ENCODE data around the gene GFRA1.

GFRA1 gene

DNA sequence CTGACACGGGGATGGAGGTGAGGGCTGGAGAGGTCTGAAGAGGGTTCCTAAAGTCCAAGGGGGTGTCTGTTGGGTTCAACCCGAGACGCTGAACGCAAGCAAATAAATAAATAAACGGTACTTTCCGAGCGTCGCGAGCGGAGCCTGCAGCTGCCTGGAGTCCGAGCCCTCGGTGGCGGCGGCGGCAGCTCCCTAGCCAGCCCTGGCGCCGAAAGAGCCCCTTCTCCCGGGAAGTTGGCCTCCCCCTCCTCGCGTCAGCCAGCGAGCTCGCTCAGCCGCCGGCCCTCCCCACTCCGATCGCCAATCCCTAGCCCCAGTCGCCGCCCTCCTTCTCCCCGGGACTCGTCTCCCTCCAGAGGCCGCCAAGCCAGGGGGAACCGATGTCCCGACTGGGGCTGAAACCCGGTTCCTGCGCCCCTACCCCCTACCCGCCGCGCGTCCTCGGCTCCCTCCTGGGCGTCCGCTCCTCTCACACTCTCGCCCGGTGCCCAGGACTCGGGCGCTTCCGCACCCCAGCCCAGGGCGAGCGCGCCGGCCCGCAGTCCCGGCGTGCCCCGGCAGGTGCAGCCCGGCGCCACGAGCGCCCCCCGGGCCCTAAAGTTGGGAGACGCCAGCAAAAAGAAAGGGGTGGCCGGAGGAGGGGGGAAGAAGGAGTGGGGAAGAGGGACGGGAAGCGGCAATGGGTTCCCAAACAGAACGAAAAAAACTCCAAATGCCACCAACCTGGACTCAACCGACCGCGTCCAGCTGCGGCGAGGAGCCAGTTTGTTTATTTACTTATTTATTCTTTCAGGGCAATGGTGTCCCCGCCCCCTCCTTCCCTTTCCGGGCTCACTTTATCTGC lies at the start of gene GFRA1:
GFRA1 (minus strand) TSS at position 767 of the 844 bp plus-strand sequence. CDS start 1,177 bp downstream, outside the sequence.
- FAIRE-seq (no peak), DNase-seq (ENCODE audit: extremely low spot score, insufficient read length, low read depth) (no peak)

GRCh38 chr10:116316503-116316902 lies 43.5 kb upstream of the GFRA1 start:
- DNase-seq (ENCODE audit: extremely low spot score, insufficient read length, low read depth): no peak
- no peak for FAIRE-seq

DNA sequence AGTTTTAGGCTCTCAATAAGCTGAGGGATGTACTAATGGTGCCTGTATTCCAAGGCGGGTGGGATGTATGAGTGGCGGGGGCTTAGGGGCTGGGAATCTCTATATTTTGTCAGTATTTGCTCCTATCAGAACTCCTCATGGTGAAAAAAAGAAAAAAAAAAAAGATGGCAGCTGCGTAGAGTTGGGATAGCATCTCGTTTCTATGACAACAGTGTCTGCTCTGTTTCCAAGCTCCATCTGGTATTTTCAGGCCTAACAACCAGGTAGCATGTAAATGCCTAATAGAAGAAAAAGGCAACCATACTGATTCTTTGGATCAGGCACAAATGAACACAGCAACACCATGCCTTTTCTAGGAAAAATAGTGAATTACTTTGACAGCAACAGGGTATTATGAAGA lies 39.5 kb upstream of the GFRA1 start:
- FAIRE-seq (no peak), DNase-seq (ENCODE audit: extremely low spot score, insufficient read length, low read depth) (no peak)

DNA sequence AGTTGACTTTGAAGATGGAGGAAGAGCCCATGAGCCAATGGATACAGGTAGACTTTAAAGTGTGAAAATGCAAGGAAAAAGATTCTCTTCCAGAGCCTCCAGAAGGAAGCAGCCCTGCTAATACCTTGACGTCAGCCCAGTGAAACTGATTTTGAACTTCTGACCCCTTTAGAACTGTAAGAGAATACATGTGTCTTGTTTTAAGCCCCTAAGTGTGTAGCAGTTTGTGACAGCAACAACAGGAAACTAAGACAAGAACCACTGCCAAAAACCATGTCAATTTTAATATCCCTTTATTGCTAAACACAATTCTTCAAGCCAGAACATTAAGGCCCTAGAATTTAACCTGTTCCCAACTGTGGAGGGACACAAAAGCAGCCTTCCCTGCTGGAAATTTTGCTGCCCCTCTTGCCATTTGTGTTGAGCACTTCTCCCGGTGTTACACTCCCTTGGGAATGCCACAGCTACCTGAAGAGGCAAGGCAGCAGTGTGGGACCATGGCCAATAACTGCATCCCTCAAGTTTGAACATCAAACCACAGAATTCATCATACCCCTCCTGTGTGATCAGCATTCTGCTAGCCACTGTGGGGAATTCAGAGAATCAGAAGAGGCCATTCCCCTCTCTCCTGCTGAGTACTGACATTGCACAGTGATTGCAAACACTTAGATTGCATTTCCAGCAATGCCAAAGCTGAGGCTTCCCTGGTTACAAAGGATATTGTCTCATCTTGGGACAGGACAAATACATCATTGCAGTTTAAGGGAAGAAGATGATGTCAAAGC lies 38.9 kb upstream of the GFRA1 start:
- FAIRE-seq (no peak), DNase-seq (ENCODE audit: extremely low spot score, insufficient read length, low read depth) (no peak)

GRCh38 chr10:116311016-116311415 lies 38.0 kb upstream of the GFRA1 start:
- FAIRE-seq (no peak), DNase-seq (ENCODE audit: extremely low spot score, insufficient read length, low read depth) (no peak)

DNA sequence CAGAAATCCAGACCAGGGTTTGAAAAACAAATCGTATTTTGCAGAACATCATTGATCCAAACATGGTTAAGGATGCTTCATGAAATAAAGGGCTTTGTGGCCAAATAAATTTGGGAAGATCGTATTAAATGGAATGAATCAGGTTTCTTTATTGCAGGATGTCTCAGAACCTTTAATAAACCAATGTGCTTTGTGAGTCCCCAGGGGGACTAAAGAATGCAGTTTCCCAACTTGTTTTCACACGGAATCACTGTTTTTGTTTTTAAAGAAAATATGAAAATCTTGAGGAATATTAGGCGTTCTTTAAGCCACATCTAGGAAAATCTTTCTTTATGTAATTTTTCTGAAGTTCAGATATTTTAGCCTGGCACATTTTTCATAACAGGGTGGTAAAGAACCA lies 34.4 kb upstream of the GFRA1 start:
- DNase-seq (ENCODE audit: extremely low spot score, insufficient read length, low read depth) (no peak), FAIRE-seq (no peak)

DNA sequence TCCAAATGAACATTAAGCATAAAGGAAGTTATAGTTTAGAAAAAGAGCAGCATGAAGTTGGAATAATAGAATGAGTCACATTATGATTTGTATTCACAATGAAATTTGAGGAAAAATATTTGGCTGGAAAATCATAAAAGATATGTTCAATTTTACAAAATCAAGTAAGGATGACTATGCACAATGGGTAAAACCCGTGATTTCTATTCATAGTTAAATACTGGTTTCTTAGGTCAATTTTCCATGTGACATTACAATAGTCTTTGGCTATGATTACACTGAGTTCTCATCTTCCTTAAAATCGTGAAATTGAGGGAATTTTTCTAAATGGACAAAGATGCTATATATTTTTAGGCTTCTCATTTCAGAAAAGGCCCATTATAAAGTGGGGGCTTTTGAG lies 33.8 kb upstream of the GFRA1 start:
- FAIRE-seq (no peak), DNase-seq (ENCODE audit: extremely low spot score, insufficient read length, low read depth) (no peak)

DNA sequence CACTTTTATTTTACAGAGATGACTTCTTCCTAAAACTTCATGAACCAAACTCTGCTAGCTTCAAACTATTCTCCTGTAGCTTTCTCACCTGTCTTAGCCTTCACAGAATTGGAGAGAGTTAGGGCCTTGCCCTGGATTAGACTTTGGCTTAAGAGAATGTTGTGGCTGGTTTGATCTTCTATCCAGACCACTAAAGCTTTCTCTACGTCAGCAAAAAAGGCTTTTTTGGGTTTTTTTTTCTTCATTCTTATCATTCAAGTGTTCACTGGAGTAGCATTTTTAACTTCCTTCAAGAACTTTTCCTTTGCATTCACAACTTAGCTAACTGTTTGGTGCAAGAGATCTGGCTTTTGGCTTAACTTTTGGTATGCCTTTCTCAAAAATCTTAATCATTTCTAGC lies 31.9 kb upstream of the GFRA1 start:
- no peak for DNase-seq (ENCODE audit: extremely low spot score, insufficient read length, low read depth)
- FAIRE-seq: no peak

GRCh38 chr10:116300542-116300941 lies 27.5 kb upstream of the GFRA1 start:
- no peak for DNase-seq (ENCODE audit: extremely low spot score, insufficient read length, low read depth)
- FAIRE-seq: no peak

DNA sequence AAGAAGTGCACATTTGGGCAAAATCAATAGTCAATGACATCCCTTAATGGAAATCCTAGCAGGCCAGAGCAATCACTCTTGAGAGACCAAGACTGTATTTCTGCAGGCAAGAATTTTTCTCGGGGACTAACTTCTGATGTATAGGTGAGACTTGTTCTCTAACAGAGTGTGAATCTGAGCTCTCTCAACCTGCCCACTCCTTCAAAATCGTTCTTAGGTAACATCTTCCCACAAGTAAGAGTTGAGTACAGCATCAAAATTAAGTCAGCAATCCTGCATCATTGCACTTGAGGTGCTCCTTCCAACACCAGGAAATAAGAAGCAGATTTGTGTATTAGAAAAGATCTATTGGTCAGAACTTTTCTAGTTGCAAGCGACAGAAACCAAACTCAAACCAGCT lies 25.6 kb upstream of the GFRA1 start:
- FAIRE-seq (no peak), DNase-seq (ENCODE audit: extremely low spot score, insufficient read length, low read depth) (no peak)

DNA sequence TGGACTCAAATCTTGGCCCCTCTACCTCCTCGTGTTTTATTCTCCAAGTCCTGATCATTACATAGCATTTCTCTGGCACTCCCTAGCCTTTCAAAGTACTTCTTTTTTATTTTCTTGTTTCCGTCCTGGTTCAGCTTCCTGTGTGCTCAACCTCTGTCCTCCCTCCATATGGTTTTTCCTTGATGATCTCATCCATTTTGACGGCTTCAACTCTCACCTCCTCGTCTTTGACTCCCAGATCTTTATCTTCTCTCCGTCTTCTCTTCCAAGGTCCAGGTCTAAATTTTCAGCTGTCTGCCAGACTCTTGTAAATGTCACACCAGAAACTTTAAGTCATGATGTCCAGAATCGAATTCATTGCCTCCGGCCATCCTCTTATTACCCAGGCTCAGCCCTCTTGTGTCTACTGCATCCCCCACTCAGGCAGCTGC lies 23.3 kb upstream of the GFRA1 start:
- FAIRE-seq: no peak
- no peak for DNase-seq (ENCODE audit: extremely low spot score, insufficient read length, low read depth)

DNA sequence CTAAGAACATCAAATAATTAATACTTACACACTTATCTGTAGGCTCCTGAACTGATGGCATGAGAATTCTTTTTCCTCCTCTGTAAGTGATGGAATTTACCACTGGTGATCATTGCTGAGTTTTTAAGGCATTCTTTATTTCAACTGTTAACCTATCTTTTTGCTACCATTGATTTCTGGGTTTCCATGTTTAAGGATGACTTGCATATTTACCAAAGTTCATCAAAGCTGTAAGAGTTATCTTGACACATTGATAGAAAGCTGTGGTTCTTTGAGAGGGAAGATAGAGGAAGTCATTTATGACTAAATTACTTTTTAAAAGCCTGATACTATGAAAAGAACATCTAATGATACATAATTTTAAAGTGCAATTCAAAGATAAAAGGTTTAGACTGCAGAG lies 19.5 kb upstream of the GFRA1 start:
- FAIRE-seq (no peak), DNase-seq (ENCODE audit: extremely low spot score, insufficient read length, low read depth) (no peak)

- no peak for DNase-seq (ENCODE audit: extremely low spot score, insufficient read length, low read depth)
- FAIRE-seq: no peak
Observed at GRCh38 chr10:116289652-116290051, 16.6 kb upstream of the GFRA1 start.

DNA sequence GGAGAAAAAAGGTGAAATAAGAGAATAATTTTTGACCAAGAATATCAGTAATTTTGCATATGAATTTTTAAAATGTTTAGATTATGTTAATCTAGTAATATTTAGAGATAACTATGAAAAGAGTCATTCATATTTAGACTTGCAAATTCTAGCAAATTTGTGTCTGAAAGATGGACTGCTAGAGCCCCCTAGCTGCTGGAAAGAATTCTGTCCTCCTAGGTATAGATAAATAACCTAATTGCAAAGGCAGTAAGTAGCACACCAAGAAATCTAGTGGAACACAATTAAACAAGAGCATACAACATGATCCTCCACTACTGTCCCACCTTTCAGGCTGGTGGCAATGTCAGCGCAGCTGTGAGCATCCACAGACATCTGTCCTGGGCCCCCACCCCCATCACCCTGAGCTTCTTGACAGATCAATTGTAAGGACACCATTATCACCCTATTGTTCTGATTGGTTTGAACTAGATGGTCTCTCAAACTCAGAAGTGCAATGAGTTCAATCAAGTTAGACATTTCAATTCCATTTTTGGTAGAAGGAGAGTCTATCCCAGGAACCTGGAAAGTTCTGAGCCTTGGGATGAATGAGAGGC lies 15.0 kb upstream of the GFRA1 start:
- no peak for DNase-seq (ENCODE audit: extremely low spot score, insufficient read length, low read depth)
- no peak for FAIRE-seq

- DNase-seq (ENCODE audit: extremely low spot score, insufficient read length, low read depth) (no peak), FAIRE-seq (no peak)
Observed at GRCh38 chr10:116286626-116287200, 13.7 kb upstream of the GFRA1 start.

DNA sequence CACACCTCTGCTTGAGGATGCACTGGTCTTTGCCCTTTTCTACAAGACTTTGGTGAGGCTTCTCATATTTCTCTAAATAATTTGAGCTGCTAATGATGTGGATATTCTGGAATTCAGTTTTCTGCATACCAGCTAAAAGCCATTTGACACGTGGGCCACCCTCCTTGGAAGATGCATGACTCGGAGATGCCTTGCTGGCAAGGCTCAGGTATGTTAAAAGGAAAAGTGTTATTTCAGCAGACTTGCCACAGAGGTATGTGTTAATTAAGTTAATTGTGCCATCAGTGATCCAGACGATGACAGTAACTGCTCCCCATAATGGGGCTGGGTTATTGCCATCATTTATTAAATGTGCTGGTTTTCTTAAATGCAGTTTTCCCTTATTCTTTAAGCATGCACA lies 8.8 kb upstream of the GFRA1 start:
- FAIRE-seq (no peak), DNase-seq (ENCODE audit: extremely low spot score, insufficient read length, low read depth) (no peak)

- no peak for DNase-seq (ENCODE audit: extremely low spot score, insufficient read length, low read depth)
- no peak for FAIRE-seq
Observed at GRCh38 chr10:116278846-116279245, 5.8 kb upstream of the GFRA1 start.

GRCh38 chr10:116276981-116277380 lies 4.0 kb upstream of the GFRA1 start:
- DNase-seq (ENCODE audit: extremely low spot score, insufficient read length, low read depth) (no peak), FAIRE-seq (no peak)

GRCh38 chr10:116274064-116274904 lies 1.3 kb upstream of the GFRA1 start:
- FAIRE-seq (no peak), DNase-seq (ENCODE audit: extremely low spot score, insufficient read length, low read depth) (no peak)

All from GM18507 (cell line).